ENCODE results near the gene TOMM34. TPM values are rescaled to one million over a fixed set of nuclear protein-coding genes. Genes with fewer than 3 reads are reported as not detected.

TOMM34 gene
- total RNA-seq, 2 experiments from 2014 or later = 5.6 to 5.9 TPM

DNA sequence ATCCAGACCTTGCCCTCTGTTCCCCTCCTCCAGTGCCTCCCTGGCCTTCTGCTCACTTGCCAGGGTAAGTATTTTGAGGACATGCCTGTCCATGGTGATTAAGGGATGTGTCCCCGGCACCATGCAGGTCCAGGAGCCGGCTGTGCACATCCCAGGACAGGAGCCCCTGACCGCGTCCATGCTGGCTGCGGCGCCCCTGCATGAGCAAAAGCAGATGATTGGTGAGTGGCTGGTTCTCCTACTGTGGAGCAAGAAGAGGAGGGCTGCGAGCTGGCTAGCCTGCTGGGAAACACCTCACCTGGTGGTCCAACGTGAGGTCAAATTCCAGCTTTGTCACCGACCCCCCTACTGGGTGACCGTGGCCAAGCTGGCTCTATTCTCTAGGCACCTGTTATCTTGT is 23.7 kb downstream of the TOMM34 start:
- intact Hi-C loops (cut with DNase I, micrococcal nuclease) = loop anchor here in 1 of 2 experiments (5.0 kb wide), 1 partner anchor 161 kb away; no protein-coding TSS in a partner anchor
- Mint-ChIP-seq H3K27ac (no peak overlapping the region), H3K36me3 (ENCODE audit: low read depth) (peaks cover 52% of the 10 kb centered on the region), H3K4me3 (no peak overlapping the region), H3K9me3 (no peaks in the 10 kb centered on the region), H3K27me3 (no peaks in the 10 kb centered on the region), H3K4me1 (ENCODE audit: low read depth) (no peaks in the 10 kb centered on the region)
- H3K4me3 ChIP-seq (ENCODE audit: low read length) = no peak overlapping the region
- CTCF ChIA-PET = no interaction called here
- ATAC-seq (ENCODE audit: poor library complexity) (no peak), DNase-seq (no peak)
- no peaks in the 10 kb centered on the region for H3K27me3 ChIP-seq (ENCODE audit: control insufficient read depth in 1 of 2, insufficient read depth in 2 of 2, low read length in 2 of 2)
- TF ChIP-seq, protein P1, sequence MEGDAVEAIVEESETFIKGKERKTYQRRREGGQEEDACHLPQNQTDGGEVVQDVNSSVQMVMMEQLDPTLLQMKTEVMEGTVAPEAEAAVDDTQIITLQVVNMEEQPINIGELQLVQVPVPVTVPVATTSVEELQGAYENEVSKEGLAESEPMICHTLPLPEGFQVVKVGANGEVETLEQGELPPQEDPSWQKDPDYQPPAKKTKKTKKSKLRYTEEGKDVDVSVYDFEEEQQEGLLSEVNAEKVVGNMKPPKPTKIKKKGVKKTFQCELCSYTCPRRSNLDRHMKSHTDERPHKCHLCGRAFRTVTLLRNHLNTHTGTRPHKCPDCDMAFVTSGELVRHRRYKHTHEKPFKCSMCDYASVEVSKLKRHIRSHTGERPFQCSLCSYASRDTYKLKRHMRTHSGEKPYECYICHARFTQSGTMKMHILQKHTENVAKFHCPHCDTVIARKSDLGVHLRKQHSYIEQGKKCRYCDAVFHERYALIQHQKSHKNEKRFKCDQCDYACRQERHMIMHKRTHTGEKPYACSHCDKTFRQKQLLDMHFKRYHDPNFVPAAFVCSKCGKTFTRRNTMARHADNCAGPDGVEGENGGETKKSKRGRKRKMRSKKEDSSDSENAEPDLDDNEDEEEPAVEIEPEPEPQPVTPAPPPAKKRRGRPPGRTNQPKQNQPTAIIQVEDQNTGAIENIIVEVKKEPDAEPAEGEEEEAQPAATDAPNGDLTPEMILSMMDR (IDR thresholded peaks at IDR 0.05) = no peak
- H3K4me1 ChIP-seq (ENCODE audit: insufficient read depth, low read length) = no peaks in the 10 kb centered on the region
- POLR2A ChIA-PET = no interaction called here
- no peak overlapping the region for H3K27ac ChIP-seq (ENCODE audit: low read depth in 1 of 2, low read length in 2 of 2)
- peaks cover 51% of the 10 kb centered on the region for H3K36me3 ChIP-seq (ENCODE audit: insufficient read depth, low read length)
- no peaks in the 10 kb centered on the region for H3K9me3 ChIP-seq (ENCODE audit: control insufficient read depth in 1 of 2, insufficient read depth in 1 of 2, low read length in 2 of 2)

GRCh38 chr20:44932916-44933315 is 27.3 kb downstream of the TOMM34 start:
- Mint-ChIP-seq H3K4me1 (ENCODE audit: low read depth) (no peaks in the 10 kb centered on the region), H3K4me3 (no peak overlapping the region), H3K9me3 (no peaks in the 10 kb centered on the region), H3K36me3 (ENCODE audit: low read depth) (peaks cover 21% of the 10 kb centered on the region), H3K27me3 (no peaks in the 10 kb centered on the region), H3K27ac (no peak overlapping the region)
- intact Hi-C loops (cut with DNase I, micrococcal nuclease) = no loop called here
- H3K36me3 ChIP-seq (ENCODE audit: insufficient read depth, low read length) = peaks cover 28% of the 10 kb centered on the region
- H3K9me3 ChIP-seq (ENCODE audit: control insufficient read depth in 1 of 2, insufficient read depth in 1 of 2, low read length in 2 of 2) = no peaks in the 10 kb centered on the region
- no peaks in the 10 kb centered on the region for H3K27me3 ChIP-seq (ENCODE audit: control insufficient read depth in 1 of 2, insufficient read depth in 2 of 2, low read length in 2 of 2)
- no peak overlapping the region for H3K4me3 ChIP-seq (ENCODE audit: low read length)
- H3K27ac ChIP-seq (ENCODE audit: low read depth in 1 of 2, low read length in 2 of 2) = no peak overlapping the region
- TF ChIP-seq, protein P1 (IDR thresholded peaks at IDR 0.05) = no peak
- ChIA-PET POLR2A (no interaction called here), CTCF (no interaction called here)
- no peaks in the 10 kb centered on the region for H3K4me1 ChIP-seq (ENCODE audit: insufficient read depth, low read length)
- DNase-seq = no peak
- no peak for ATAC-seq (ENCODE audit: poor library complexity)

GRCh38 chr20:44931911-44932310 is 28.3 kb downstream of the TOMM34 start:
- no peak overlapping the region for H3K27ac Mint-ChIP-seq
- TF ChIP-seq, protein P1 (IDR thresholded peaks at IDR 0.05) = no peak
- Histone ChIP-seq H3K36me3 (ENCODE audit: insufficient read depth, low read length) (peaks cover 22% of the 10 kb centered on the region), H3K4me3 (ENCODE audit: low read length) (no peak overlapping the region), H3K27me3 (ENCODE audit: control insufficient read depth in 1 of 2, insufficient read depth in 2 of 2, low read length in 2 of 2) (no peaks in the 10 kb centered on the region), H3K4me1 (ENCODE audit: insufficient read depth, low read length) (no peaks in the 10 kb centered on the region), H3K9me3 (ENCODE audit: control insufficient read depth in 1 of 2, insufficient read depth in 1 of 2, low read length in 2 of 2) (no peaks in the 10 kb centered on the region), H3K27ac (ENCODE audit: low read depth in 1 of 2, low read length in 2 of 2) (no peak overlapping the region)
- H3K9me3 Mint-ChIP-seq = no peaks in the 10 kb centered on the region
- no peaks in the 10 kb centered on the region for H3K27me3 Mint-ChIP-seq
- ChIA-PET CTCF (no interaction called here), POLR2A (no interaction called here)
- H3K4me1 Mint-ChIP-seq (ENCODE audit: low read depth) = no peaks in the 10 kb centered on the region
- H3K36me3 Mint-ChIP-seq (ENCODE audit: low read depth) = peaks cover 11% of the 10 kb centered on the region
- no peak for DNase-seq
- intact Hi-C loops (cut with DNase I, micrococcal nuclease) = no loop called here
- H3K4me3 Mint-ChIP-seq = no peak overlapping the region
- no peak for ATAC-seq (ENCODE audit: poor library complexity)

Data from CD4-positive, alpha-beta T cell (primary cell).